Liver (tissue), 9 donors: ENCODE results near the gene ULBP1. TPM values are rescaled to one million over a fixed set of nuclear protein-coding genes. Genes with fewer than 3 reads are reported as not detected.
"Not testable (repeated sequence)": the region's sequence is repeated elsewhere in the genome, so short reads cannot be mapped to it uniquely, and the experiment has no call there.

Source experiments
- DNase-seq: peaks from one replicate; pipeline ENCODE4 v3.0.0-alpha.2; 2017; ENCODE audit warnings: low spot score
- H3K27ac ChIP-seq, 2 donors: one replicate each; pipeline ENCODE4 v1.7.0; 2013; ENCODE audit warnings: inconsistent platforms in 2 of 2, low read length in 2 of 2, control low read depth in 1 of 2, low read depth in 1 of 2, mild to moderate bottlenecking in 1 of 2
- H3K27me3 ChIP-seq, 4 donors: one replicate each; pipeline versions ENCODE4 v1.6.1 to v1.7.0; 2013; ENCODE audit warnings: low read length in 3 of 4, inconsistent platforms in 1 of 4, mild to moderate bottlenecking in 1 of 4, moderate library complexity in 1 of 4; ENCODE audit not compliant: control insufficient read depth in 4 of 4, insufficient read depth in 4 of 4
- H3K36me3 ChIP-seq, 4 donors: one replicate each; pipeline versions ENCODE4 v1.6.1 to v1.7.0; 2013; ENCODE audit warnings: low read length in 3 of 4, mild to moderate bottlenecking in 3 of 4, low read depth in 1 of 4, moderate library complexity in 1 of 4; ENCODE audit not compliant: control insufficient read depth in 4 of 4, insufficient read depth in 3 of 4
- H3K4me1 ChIP-seq, 4 donors: one replicate each; pipeline versions ENCODE4 v1.6.1 to v1.7.0; 2013; ENCODE audit warnings: low read length in 3 of 4, mild to moderate bottlenecking in 3 of 4, moderate library complexity in 1 of 4; ENCODE audit not compliant: control insufficient read depth in 4 of 4, insufficient read depth in 4 of 4
- H3K4me3 ChIP-seq, 3 donors: one replicate each; pipeline versions ENCODE4 v1.6.1 to v1.7.0; 2013; ENCODE audit warnings: low read length in 3 of 3, control low read depth in 1 of 3, low read depth in 1 of 3, mild to moderate bottlenecking in 1 of 3
- H3K9ac ChIP-seq, 2 donors: one replicate each; pipeline ENCODE4 v1.7.0; 2013; ENCODE audit warnings: low read length in 2 of 2, mild to moderate bottlenecking in 2 of 2, moderate library complexity in 2 of 2, control low read depth in 1 of 2, low read depth in 1 of 2
- H3K9me3 ChIP-seq, 4 donors: one replicate each; pipeline versions ENCODE4 v1.6.1 to v1.7.0; 2013; ENCODE audit warnings: low read length in 3 of 4; ENCODE audit not compliant: control insufficient read depth in 4 of 4
- ATF3 ChIP-seq: IDR thresholded peaks from 2 replicates; pipeline ENCODE4 v1.6.1; 2016; ENCODE audit warnings: antibody characterized with exemption
- EGR1 ChIP-seq, 2 donors: IDR thresholded peaks; 2 replicates each; pipeline ENCODE4 v1.6.1; 2016 to 2018; ENCODE audit warnings: antibody characterized with exemption in 2 of 2, low read depth in 2 of 2
- HNF4G ChIP-seq: IDR thresholded peaks from 2 replicates; pipeline ENCODE4 v1.6.1; 2016; ENCODE audit warnings: antibody characterized with exemption
- RXRA ChIP-seq, 2 donors: IDR thresholded peaks; 2 replicates each; pipeline ENCODE4 v1.6.1; 2017 to 2018; ENCODE audit warnings: antibody characterized with exemption in 2 of 2, mild to moderate bottlenecking in 1 of 2
- ZBTB33 ChIP-seq: IDR thresholded peaks from 2 replicates; pipeline ENCODE4 v1.6.1; 2016; ENCODE audit warnings: antibody characterized with exemption
- WGBS: extraction: QIAGEN DNeasy Blood & Tissue Kit; methylation state at CpG from one replicate; pipeline ENCODE4 v1.1.7; 2013; 5-methylcytosine and 5-hydroxymethylcytosine counted together
- polyA plus RNA-seq, 2 donors: library from polyadenylated mRNA; stranded (reverse) in 1 of 2; unstranded in 1 of 2; fragments of 200-250 nt in 1 of 2; fragments of >200 nt in 1 of 2; fragmentation: Nextera tagmentation in 1 of 2; extraction: Ambion mirVana in 1 of 2; gene quantifications; one replicate each; pipeline versions ENCODE4 v1.2.1 to v1.2.3, GENCODE V29; 2013 to 2015
- total RNA-seq, 2 donors: library from RNA; depleted of rRNA; stranded (reverse); fragments of >200 nt; gene quantifications; one replicate each; pipeline ENCODE4 v1.2.3, GENCODE V29; 2014
- donor health status: healthy.
- donor health status: healthy.
- donor health status: healthy.
- donor health status: healthy.
- donor health status: healthy.

ULBP1 gene
- total and polyA plus RNA-seq, 4 donors, result under 0.01 to 0.05 (median 0.03) TPM; not detected in 1

- WGBS, result 48% methylated on average over 9 of the region's 9 CpGs
- TF ChIP-seq ATF3, result no peak
- TF ChIP-seq EGR1 (IDR thresholded peaks at IDR 0.05; ENCODE audit: low read depth in 2 of 2), result no peak
- TF ChIP-seq RXRA (IDR thresholded peaks at IDR 0.05), result no peak
- TF ChIP-seq ZBTB33, result no peak
- TF ChIP-seq HNF4G, result no peak
- DNase-seq, result no peak
- peaks cover 0 to 7% (median 3%) of the 10 kb centered on the region in 4 donors for H3K27me3 ChIP-seq
- no peaks in the 10 kb centered on the region for H3K9me3 ChIP-seq
- no peaks in the 10 kb centered on the region for H3K36me3 ChIP-seq
- H3K9ac ChIP-seq, result no peak overlapping the region
- H3K4me3 ChIP-seq, result no peak overlapping the region
- peaks cover 0 to 14% (median 2%) of the 10 kb centered on the region in 4 donors for H3K4me1 ChIP-seq
- H3K27ac ChIP-seq, result no peak overlapping the region
Measured at GRCh38 chr6:150008588-150008987, 44.8 kb downstream of the ULBP1 start.

GRCh38 chr6:150012846-150013784, 49.4 kb downstream of the ULBP1 start:
- not testable (repeated sequence) for H3K9ac ChIP-seq

GRCh38 chr6:150013785-150014622, 50.3 kb downstream of the ULBP1 start:
- H3K4me1 ChIP-seq, H3K36me3 ChIP-seq, DNase-seq, H3K9me3 ChIP-seq, H3K4me3 ChIP-seq, H3K9ac ChIP-seq, H3K27ac ChIP-seq: not testable (repeated sequence)
- peaks cover 0 to 25% (median 8%) of the 10 kb centered on the region in 4 donors for H3K27me3 ChIP-seq
- 8% methylated on average over 12 of the region's 24 CpGs for WGBS

More at GRCh38 chr6:150012846-150013784, 49.4 kb downstream of the ULBP1 start:
- not testable (repeated sequence) for H3K4me1 ChIP-seq, DNase-seq, H3K4me3 ChIP-seq, H3K9me3 ChIP-seq, H3K36me3 ChIP-seq, H3K27ac ChIP-seq
- H3K27me3 ChIP-seq, result peaks cover 0 to 25% (median 8%) of the 10 kb centered on the region in 4 donors
- 27% methylated on average over 8 of the region's 8 CpGs for WGBS

GRCh38 chr6:150014623-150015280, 51.0 kb downstream of the ULBP1 start:
- H3K36me3 ChIP-seq, H3K9ac ChIP-seq, DNase-seq, H3K27ac ChIP-seq, H3K4me3 ChIP-seq, H3K4me1 ChIP-seq, H3K9me3 ChIP-seq: not testable (repeated sequence)
- H3K27me3 ChIP-seq, result peaks cover 0 to 25% (median 8%) of the 10 kb centered on the region in 4 donors
- WGBS, result 7% methylated on average over 46 of the region's 50 CpGs

- not testable (repeated sequence) for DNase-seq, H3K9ac ChIP-seq, H3K27ac ChIP-seq, H3K9me3 ChIP-seq, H3K36me3 ChIP-seq, H3K4me1 ChIP-seq, H3K4me3 ChIP-seq
- peaks cover 0 to 25% (median 8%) of the 10 kb centered on the region in 4 donors for H3K27me3 ChIP-seq
- WGBS, result 7% methylated on average over 15 of the region's 15 CpGs
Measured at GRCh38 chr6:150015281-150016001, 51.7 kb downstream of the ULBP1 start.
